HEK293 (cell line): ENCODE data around the gene TDP1.

ENCODE experiments used
- ZBTB7A ChIP-seq: fragments of 450-650 bp; formaldehyde crosslinking; IDR thresholded peaks from 2 replicates; pipeline ENCODE4 v1.5.1; 2016; ENCODE audit warnings: low read depth, missing biosample characterization, missing genetic modification characterization
- ZNF174 ChIP-seq: fragments of 450-650 bp; formaldehyde crosslinking; IDR thresholded peaks from 2 replicates; pipeline ENCODE4 v1.5.0; 2017; ENCODE audit warnings: missing biosample characterization, mild to moderate bottlenecking, missing genetic modification characterization
- ZNF292 ChIP-seq: fragments of 450-650 bp; formaldehyde crosslinking; IDR thresholded peaks from 2 replicates; pipeline ENCODE4 v1.5.1; 2016; ENCODE audit warnings: low read depth, missing biosample characterization, missing genetic modification characterization, borderline replicate concordance
- ZNF335 ChIP-seq: fragments of 450-650 bp; formaldehyde crosslinking; conservative IDR thresholded peaks from 2 replicates; pipeline ENCODE4 v1.5.1; 2016; ENCODE audit warnings: missing biosample characterization, missing genetic modification characterization
- ZNF350 ChIP-seq: fragments of 450-650 bp; formaldehyde crosslinking; IDR thresholded peaks from 2 replicates; pipeline ENCODE4 v1.5.0; 2017; ENCODE audit warnings: missing biosample characterization, mild to moderate bottlenecking, missing genetic modification characterization
- ZNF423 ChIP-seq: fragments of 450-650 bp; formaldehyde crosslinking; IDR thresholded peaks from 2 replicates; pipeline ENCODE4 v1.5.1; 2016; ENCODE audit warnings: missing biosample characterization, missing genetic modification characterization
- TF ChIP-seq, protein P1 (sequence below): fragments of 450-650 bp; formaldehyde crosslinking; IDR thresholded peaks from 2 replicates; pipeline ENCODE4 v1.5.1; 2016; ENCODE audit warnings: missing biosample characterization, missing genetic modification characterization
- TF ChIP-seq, protein P2 (sequence below): fragments of 450-650 bp; formaldehyde crosslinking; IDR thresholded peaks from 2 replicates; pipeline ENCODE4 v1.5.1; 2017; ENCODE audit warnings: missing biosample characterization, missing genetic modification characterization
- TF ChIP-seq, protein P3 (sequence below): fragments of 450-650 bp; formaldehyde crosslinking; IDR thresholded peaks from 2 replicates; pipeline ENCODE4 v1.5.1; 2016; ENCODE audit warnings: missing biosample characterization, missing genetic modification characterization

DNA sequence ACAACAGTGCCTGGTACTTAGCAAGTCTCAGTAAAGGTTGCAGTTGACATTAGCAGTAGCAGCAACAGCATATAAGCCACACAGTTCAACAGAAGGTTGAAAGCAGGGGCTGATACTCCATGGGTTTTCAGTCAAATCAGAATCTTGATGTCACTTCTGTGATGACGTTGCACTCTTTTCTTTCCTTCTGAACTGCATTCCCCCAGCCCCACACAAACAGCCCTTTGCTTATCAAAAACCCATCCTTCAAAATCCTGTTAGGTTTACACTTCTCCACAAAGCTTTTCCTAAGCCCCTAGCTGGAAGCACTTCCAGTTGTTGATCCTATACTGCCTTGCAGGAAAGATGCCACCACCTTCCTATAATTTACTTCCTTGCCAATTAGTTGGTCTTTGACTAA lies 72.1 kb downstream of the TDP1 start:
- TF ChIP-seq ZNF292 (tag by site-specific recombination), result no peak
- TF ChIP-seq, protein P1, sequence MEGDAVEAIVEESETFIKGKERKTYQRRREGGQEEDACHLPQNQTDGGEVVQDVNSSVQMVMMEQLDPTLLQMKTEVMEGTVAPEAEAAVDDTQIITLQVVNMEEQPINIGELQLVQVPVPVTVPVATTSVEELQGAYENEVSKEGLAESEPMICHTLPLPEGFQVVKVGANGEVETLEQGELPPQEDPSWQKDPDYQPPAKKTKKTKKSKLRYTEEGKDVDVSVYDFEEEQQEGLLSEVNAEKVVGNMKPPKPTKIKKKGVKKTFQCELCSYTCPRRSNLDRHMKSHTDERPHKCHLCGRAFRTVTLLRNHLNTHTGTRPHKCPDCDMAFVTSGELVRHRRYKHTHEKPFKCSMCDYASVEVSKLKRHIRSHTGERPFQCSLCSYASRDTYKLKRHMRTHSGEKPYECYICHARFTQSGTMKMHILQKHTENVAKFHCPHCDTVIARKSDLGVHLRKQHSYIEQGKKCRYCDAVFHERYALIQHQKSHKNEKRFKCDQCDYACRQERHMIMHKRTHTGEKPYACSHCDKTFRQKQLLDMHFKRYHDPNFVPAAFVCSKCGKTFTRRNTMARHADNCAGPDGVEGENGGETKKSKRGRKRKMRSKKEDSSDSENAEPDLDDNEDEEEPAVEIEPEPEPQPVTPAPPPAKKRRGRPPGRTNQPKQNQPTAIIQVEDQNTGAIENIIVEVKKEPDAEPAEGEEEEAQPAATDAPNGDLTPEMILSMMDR (tag by site-specific recombination), result no peak
- TF ChIP-seq, protein P2, sequence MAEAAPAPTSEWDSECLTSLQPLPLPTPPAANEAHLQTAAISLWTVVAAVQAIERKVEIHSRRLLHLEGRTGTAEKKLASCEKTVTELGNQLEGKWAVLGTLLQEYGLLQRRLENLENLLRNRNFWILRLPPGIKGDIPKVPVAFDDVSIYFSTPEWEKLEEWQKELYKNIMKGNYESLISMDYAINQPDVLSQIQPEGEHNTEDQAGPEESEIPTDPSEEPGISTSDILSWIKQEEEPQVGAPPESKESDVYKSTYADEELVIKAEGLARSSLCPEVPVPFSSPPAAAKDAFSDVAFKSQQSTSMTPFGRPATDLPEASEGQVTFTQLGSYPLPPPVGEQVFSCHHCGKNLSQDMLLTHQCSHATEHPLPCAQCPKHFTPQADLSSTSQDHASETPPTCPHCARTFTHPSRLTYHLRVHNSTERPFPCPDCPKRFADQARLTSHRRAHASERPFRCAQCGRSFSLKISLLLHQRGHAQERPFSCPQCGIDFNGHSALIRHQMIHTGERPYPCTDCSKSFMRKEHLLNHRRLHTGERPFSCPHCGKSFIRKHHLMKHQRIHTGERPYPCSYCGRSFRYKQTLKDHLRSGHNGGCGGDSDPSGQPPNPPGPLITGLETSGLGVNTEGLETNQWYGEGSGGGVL (tag by site-specific recombination), result no peak
- no peak for TF ChIP-seq ZNF174 (tag by site-specific recombination)
- TF ChIP-seq, protein P3, sequence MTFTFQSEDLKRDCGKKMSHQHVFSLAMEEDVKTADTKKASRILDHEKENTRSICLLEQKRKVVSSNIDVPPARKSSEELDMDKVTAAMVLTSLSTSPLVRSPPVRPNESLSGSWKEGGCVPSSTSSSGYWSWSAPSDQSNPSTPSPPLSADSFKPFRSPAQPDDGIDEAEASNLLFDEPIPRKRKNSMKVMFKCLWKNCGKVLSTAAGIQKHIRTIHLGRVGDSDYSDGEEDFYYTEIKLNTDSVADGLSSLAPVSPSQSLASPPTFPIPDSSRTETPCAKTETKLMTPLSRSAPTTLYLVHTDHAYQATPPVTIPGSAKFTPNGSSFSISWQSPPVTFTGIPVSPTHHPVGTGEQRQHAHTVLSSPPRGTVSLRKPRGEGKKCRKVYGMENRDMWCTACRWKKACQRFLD (tag by site-specific recombination), result no peak
- no peak for TF ChIP-seq ZNF335 (tag by site-specific recombination)
- TF ChIP-seq ZBTB7A (tag by site-specific recombination), result no peak
- no peak for TF ChIP-seq ZNF350 (tag by site-specific recombination)
- TF ChIP-seq ZNF423 (tag by site-specific recombination), result no peak
